DOHH2 (cell line): ENCODE measurements around the gene SLC5A7.

Experiments
- H3F3A ChIP-seq: fragments of 200-600 bp; sonication (generic), shearing (Covaris generic); 2 replicates; pipeline ENCODE4 v1.6.0; 2016; ENCODE audit warnings: antibody characterized with exemption, mild to moderate bottlenecking; ENCODE audit not compliant: control insufficient read depth, insufficient read depth
- H3K27ac ChIP-seq: fragments of 200-600 bp; sonication (generic); 2 replicates; pipeline ENCODE4 v1.5.1; 2014; ENCODE audit warnings: low read depth, mild to moderate bottlenecking, low read length, moderate library complexity
- H3K27me3 ChIP-seq: fragments of 200-600 bp; sonication (generic); 2 replicates; pipeline ENCODE4 v1.6.1; 2014; ENCODE audit warnings: mild to moderate bottlenecking, low read length, mixed read lengths; ENCODE audit not compliant: control insufficient read depth
- H3K36me3 ChIP-seq: fragments of 200-600 bp; sonication (generic); 2 replicates; pipeline ENCODE4 v1.6.1; 2014; ENCODE audit warnings: mild to moderate bottlenecking, low read length, moderate library complexity, mixed read lengths; ENCODE audit not compliant: control insufficient read depth
- H3K4me1 ChIP-seq: fragments of 200-600 bp; sonication (generic); 2 replicates; pipeline ENCODE4 v1.6.1; 2014; ENCODE audit warnings: mild to moderate bottlenecking, low read length, mixed read lengths; ENCODE audit not compliant: control insufficient read depth
- H3K4me2 ChIP-seq: fragments of 200-600 bp; sonication (generic); 2 replicates; pipeline ENCODE4 v1.6.0; 2014; ENCODE audit warnings: mild to moderate bottlenecking, low read length, moderate library complexity
- H3K4me3 ChIP-seq: fragments of 200-600 bp; sonication (generic); 2 replicates; pipeline ENCODE4 v1.5.1; 2014; ENCODE audit warnings: mild to moderate bottlenecking, low read length, mixed read lengths
- H3K79me2 ChIP-seq: fragments of 200-600 bp; sonication (generic); 2 replicates; pipeline ENCODE4 v1.6.1; 2014; ENCODE audit warnings: mild to moderate bottlenecking, low read length, mixed read lengths; ENCODE audit not compliant: control insufficient read depth
- H3K9me2 ChIP-seq: fragments of 200-600 bp; sonication (generic); replicated peaks from 2 replicates; pipeline ENCODE4 v1.6.1; 2014; ENCODE audit warnings: mild to moderate bottlenecking, low read length, mixed read lengths; ENCODE audit not compliant: control insufficient read depth
- H3K9me3 ChIP-seq: fragments of 200-600 bp; sonication (generic); 2 replicates; pipeline ENCODE4 v1.6.1; 2014; ENCODE audit warnings: antibody characterized with exemption, low read length, mixed read lengths; ENCODE audit not compliant: control insufficient read depth, insufficient read depth
- H4K20me1 ChIP-seq: fragments of 200-600 bp; sonication (generic); 2 replicates; pipeline ENCODE4 v1.6.0; 2014; ENCODE audit warnings: low read depth, mild to moderate bottlenecking, antibody characterized with exemption, low read length, moderate library complexity; ENCODE audit not compliant: control insufficient read depth, insufficient read depth
- CTCF ChIP-seq: fragments of 200-600 bp; sonication (generic); IDR thresholded peaks from one replicate; pipeline ENCODE4 v1.5.1; 2014; ENCODE audit warnings: antibody characterized with exemption, mild to moderate bottlenecking, low read depth, low read length; ENCODE audit not compliant: poor library complexity, severe bottlenecking
- EZH2phosphoT487 ChIP-seq: fragments of 200-600 bp; sonication (generic); IDR thresholded peaks from 2 replicates; pipeline ENCODE4 v1.6.1; 2017; ENCODE audit warnings: borderline replicate concordance, mild to moderate bottlenecking, antibody characterized with exemption, low read length, moderate library complexity, mixed read lengths

Gene SLC5A7

GRCh38 chr2:108034843-108035242 lies 48.5 kb downstream of the SLC5A7 start:
- H3K27ac ChIP-seq = no peak overlapping the region
- TF ChIP-seq EZH2phosphoT487 (no peak), CTCF (no peak)
- no peaks in the 10 kb centered on the region for H3K4me1 ChIP-seq

GRCh38 chr2:108048752-108049151 lies 62.4 kb downstream of the SLC5A7 start:
- no peaks in the 10 kb centered on the region for H3K79me2 ChIP-seq

More at GRCh38 chr2:108034843-108035242, 48.5 kb downstream of the SLC5A7 start:
- no peaks in the 10 kb centered on the region for H3K27me3 ChIP-seq
- no peaks in the 10 kb centered on the region for H3K79me2 ChIP-seq
- H3F3A ChIP-seq = no peaks in the 10 kb centered on the region
- H4K20me1 ChIP-seq = no peaks in the 10 kb centered on the region
- no peaks in the 10 kb centered on the region for H3K36me3 ChIP-seq
- no peaks in the 10 kb centered on the region for H3K9me3 ChIP-seq
- no peak overlapping the region for H3K4me2 ChIP-seq
- H3K9me2 ChIP-seq = no peaks in the 10 kb centered on the region
- H3K4me3 ChIP-seq = no peak overlapping the region

GRCh38 chr2:108058576-108059137 lies 72.3 kb downstream of the SLC5A7 start:
- TF ChIP-seq CTCF = no peak
- TF ChIP-seq EZH2phosphoT487 = no peak
- Histone ChIP-seq H3K4me3 (no peak overlapping the region), H3K27me3 (no peaks in the 10 kb centered on the region), H3K9me2 (no peaks in the 10 kb centered on the region), H4K20me1 (no peaks in the 10 kb centered on the region), H3K4me2 (no peak overlapping the region), H3K27ac (no peak overlapping the region), H3F3A (no peaks in the 10 kb centered on the region), H3K9me3 (no peaks in the 10 kb centered on the region), H3K36me3 (no peaks in the 10 kb centered on the region), H3K79me2 (no peaks in the 10 kb centered on the region), H3K4me1 (no peaks in the 10 kb centered on the region)

More at GRCh38 chr2:108048752-108049151, 62.4 kb downstream of the SLC5A7 start:
- H3K4me2 ChIP-seq = no peak overlapping the region
- no peak overlapping the region for H3K4me3 ChIP-seq
- H3K4me1 ChIP-seq = no peaks in the 10 kb centered on the region
- H3K9me2 ChIP-seq = no peaks in the 10 kb centered on the region
- no peaks in the 10 kb centered on the region for H4K20me1 ChIP-seq
- H3F3A ChIP-seq = no peaks in the 10 kb centered on the region
- no peaks in the 10 kb centered on the region for H3K9me3 ChIP-seq
- no peak for TF ChIP-seq EZH2phosphoT487
- no peak for TF ChIP-seq CTCF
- H3K36me3 ChIP-seq = no peaks in the 10 kb centered on the region
- H3K27ac ChIP-seq = no peak overlapping the region
- no peaks in the 10 kb centered on the region for H3K27me3 ChIP-seq
